ENCODE data around the gene PTP4A2. TPM values are rescaled to one million over a fixed set of nuclear protein-coding genes. Genes with fewer than 3 reads are reported as not detected.

Gene PTP4A2
- total RNA-seq, 2 experiments from 2014 or later, result 356 to 363 TPM

DNA sequence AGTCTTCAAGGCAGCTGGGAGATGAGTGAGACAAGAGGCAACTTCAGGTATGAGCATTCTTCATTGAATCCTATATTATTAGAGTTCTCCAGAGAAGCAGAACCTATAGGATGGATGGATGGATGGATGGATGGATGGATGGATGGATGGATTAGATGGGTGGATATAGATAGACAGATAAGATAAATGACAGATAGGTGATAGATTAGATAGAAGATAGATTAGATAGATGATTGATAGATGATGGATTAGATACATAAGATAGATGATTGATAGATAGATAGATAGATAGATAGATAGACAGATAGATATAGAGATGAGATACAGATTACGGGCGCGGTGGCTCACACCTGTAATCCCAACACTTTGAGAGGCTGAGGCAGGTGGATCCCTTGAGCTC lies 79.1 kb downstream of the PTP4A2 start:
- H3K4me1 Mint-ChIP-seq, result no peaks in the 10 kb centered on the region
- ATAC-seq (ENCODE audit: low read depth) (no peak), DNase-seq (no peak)
- no peak overlapping the region for H3K4me3 Mint-ChIP-seq
- no peak overlapping the region for H3K27ac Mint-ChIP-seq
- POLR2A ChIA-PET, result interaction anchor here (1.1 kb wide), 1 partner anchor 12 kb away, joined by 9 read pairs; no protein-coding TSS in a partner anchor
- H3K27me3 Mint-ChIP-seq, result peaks cover 2% of the 10 kb centered on the region
- H3K9me3 Mint-ChIP-seq, result no peaks in the 10 kb centered on the region
- no peaks in the 10 kb centered on the region for H3K36me3 Mint-ChIP-seq

DNA sequence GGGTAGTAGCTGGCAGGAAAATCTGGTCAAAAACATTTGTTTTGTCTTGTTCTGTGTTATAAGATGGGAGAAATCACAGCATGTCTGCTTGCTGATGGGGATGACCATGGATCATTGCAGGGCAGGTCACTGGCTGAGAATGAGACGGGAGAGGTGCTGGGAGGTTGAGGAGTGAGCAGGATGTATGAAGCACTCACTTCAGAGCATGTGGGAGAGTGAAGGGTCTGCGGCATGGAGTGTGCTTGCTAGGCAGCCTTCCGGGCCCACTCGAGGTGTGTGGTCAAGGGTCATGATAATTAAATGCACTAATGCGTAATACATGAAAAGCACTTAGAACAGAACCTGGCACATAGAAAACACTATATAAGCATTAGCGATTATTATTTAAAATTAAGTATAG lies 80.3 kb downstream of the PTP4A2 start:
- H3K36me3 Mint-ChIP-seq, result no peaks in the 10 kb centered on the region
- DNase-seq, result no peak
- H3K4me1 Mint-ChIP-seq, result no peaks in the 10 kb centered on the region
- no peak overlapping the region for H3K27ac Mint-ChIP-seq
- no peak for ATAC-seq (ENCODE audit: low read depth)
- POLR2A ChIA-PET, result no interaction called here
- H3K9me3 Mint-ChIP-seq, result no peaks in the 10 kb centered on the region
- H3K4me3 Mint-ChIP-seq, result no peak overlapping the region
- H3K27me3 Mint-ChIP-seq, result peaks cover 4% of the 10 kb centered on the region

Other genes with a start within 250 kb of the PTP4A2 start
- gene COL16A1, start 234.4 kb downstream of the PTP4A2 start, total RNA-seq, result under 1 TPM in 1 of 2 experiments, not detected in 1; 0.14 TPM
- gene ADGRB2, start 174.0 kb downstream of the PTP4A2 start, total RNA-seq, result under 1 TPM; 0.74 to 0.75 TPM
- under 1 TPM; 0.34 to 0.36 TPM for gene SPOCD1, start 122.3 kb downstream of the PTP4A2 start, total RNA-seq
- gene KHDRBS1, start 75.5 kb upstream of the PTP4A2 start, total RNA-seq, result 100 to 1,000 TPM; 162 TPM
- 10 to 100 TPM; 27.1 to 28.4 TPM for gene TMEM39B, start 134.6 kb upstream of the PTP4A2 start, total RNA-seq
- 10 to 100 TPM; 63.8 to 69.8 TPM for gene KPNA6, start 169.7 kb upstream of the PTP4A2 start, total RNA-seq
- gene TXLNA, start 241.3 kb upstream of the PTP4A2 start, total RNA-seq, result 10 to 100 TPM; 62.5 to 68.8 TPM

Data from activated naive CD8-positive, alpha-beta T cell treated with anti-CD3 and anti-CD28 coated beads, Interleukin-2, amount 10 ng/mL, durations not matched to agents 7 days and 5 days (primary cell).